SK-N-SH treated with all-trans-retinoic acid at 6 μM for 48 hours (cell line): ENCODE data around the gene ERGIC1.

ENCODE experiments used
- ARNTL ChIP-seq: fragments of 450-650 bp; formaldehyde crosslinking; IDR thresholded peaks from 2 replicates; pipeline ENCODE4 v1.5.0; 2020; ENCODE audit warnings: low read depth, mild to moderate bottlenecking, moderate library complexity, borderline replicate concordance
- BACH2 ChIP-seq: fragments of 250-450 bp; sonication (Bioruptor Pico); IDR thresholded peaks from 2 replicates; pipeline ENCODE4 v1.9.0; 2021; ENCODE audit warnings: mild to moderate bottlenecking, borderline replicate concordance
- CSDC2 ChIP-seq: fragments of 250-450 bp; sonication (Bioruptor Pico); IDR thresholded peaks from 2 replicates; pipeline ENCODE4 v1.5.0; 2020; ENCODE audit warnings: mild to moderate bottlenecking, moderate library complexity
- ISL1 ChIP-seq: fragments of 250-450 bp; sonication (Bioruptor Pico); IDR thresholded peaks from 2 replicates; pipeline ENCODE4 v2.1.2; 2022; ENCODE audit warnings: mild to moderate bottlenecking, moderate library complexity
- RARB ChIP-seq: fragments of 250-450 bp; sonication (Bioruptor Pico); IDR thresholded peaks from 2 replicates; pipeline ENCODE4 v1.8.0; 2021; ENCODE audit warnings: mild to moderate bottlenecking, moderate library complexity
- SNAI2 ChIP-seq: fragments of 250-450 bp; sonication (Bioruptor Pico); IDR thresholded peaks from 2 replicates; pipeline ENCODE4 v1.5.0; 2020; ENCODE audit warnings: mild to moderate bottlenecking, moderate library complexity
- TOX ChIP-seq: fragments of 250-450 bp; sonication (Bioruptor Pico); IDR thresholded peaks from 2 replicates; pipeline ENCODE4 v1.8.0; 2021; ENCODE audit warnings: mild to moderate bottlenecking, moderate library complexity, borderline replicate concordance
- ZC3H10 ChIP-seq: fragments of 250-450 bp; sonication (Bioruptor Pico); IDR thresholded peaks from 2 replicates; pipeline ENCODE4 v1.5.1; 2021; ENCODE audit warnings: mild to moderate bottlenecking, moderate library complexity
- ZNF565 ChIP-seq: fragments of 450-650 bp; formaldehyde crosslinking; conservative IDR thresholded peaks from 2 replicates; pipeline ENCODE4 v1.5.0; 2020; ENCODE audit warnings: low read depth, mild to moderate bottlenecking, moderate library complexity
- TF ChIP-seq, protein P1 (sequence below): fragments of 250-450 bp; sonication (Bioruptor Pico); IDR thresholded peaks from 2 replicates; pipeline ENCODE4 v1.8.0; 2020; ENCODE audit warnings: mild to moderate bottlenecking, moderate library complexity, borderline replicate concordance
- TF ChIP-seq, protein P2 (sequence below): fragments of 250-450 bp; sonication (Bioruptor Pico); IDR thresholded peaks from 2 replicates; pipeline ENCODE4 v1.5.1; 2020; ENCODE audit warnings: low read depth, mild to moderate bottlenecking, moderate library complexity

DNA sequence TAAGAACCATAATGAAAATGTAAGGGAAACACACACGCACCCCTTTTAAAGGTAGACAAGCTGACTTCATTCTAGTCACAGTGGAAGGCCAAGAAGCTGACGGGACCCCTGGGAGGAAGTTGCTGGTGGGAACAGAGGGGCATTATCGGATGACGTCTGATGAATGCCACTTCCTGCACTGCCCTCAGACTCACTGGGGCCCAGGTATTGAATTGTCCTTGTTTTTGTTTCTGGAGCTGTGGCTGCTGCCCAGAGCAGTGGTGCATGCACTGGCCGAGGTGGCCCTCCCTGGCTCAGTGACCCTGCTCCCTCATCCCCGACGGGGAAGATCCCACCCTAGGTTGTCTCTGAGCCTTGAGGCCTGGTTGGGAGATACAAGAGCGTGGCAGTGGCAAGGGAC, 109.9 kb downstream of the ERGIC1 start:
- no peak for TF ChIP-seq CSDC2 (CRISPR knock-in tag)
- TF ChIP-seq ISL1 (CRISPR knock-in tag) = no peak
- TF ChIP-seq BACH2 (CRISPR knock-in tag) = no peak
- no peak for TF ChIP-seq ZC3H10 (CRISPR knock-in tag)
- no peak for TF ChIP-seq SNAI2 (CRISPR knock-in tag)
- no peak for TF ChIP-seq RARB (CRISPR knock-in tag)
- TF ChIP-seq ARNTL (CRISPR knock-in tag) = no peak
- TF ChIP-seq, protein P1, sequence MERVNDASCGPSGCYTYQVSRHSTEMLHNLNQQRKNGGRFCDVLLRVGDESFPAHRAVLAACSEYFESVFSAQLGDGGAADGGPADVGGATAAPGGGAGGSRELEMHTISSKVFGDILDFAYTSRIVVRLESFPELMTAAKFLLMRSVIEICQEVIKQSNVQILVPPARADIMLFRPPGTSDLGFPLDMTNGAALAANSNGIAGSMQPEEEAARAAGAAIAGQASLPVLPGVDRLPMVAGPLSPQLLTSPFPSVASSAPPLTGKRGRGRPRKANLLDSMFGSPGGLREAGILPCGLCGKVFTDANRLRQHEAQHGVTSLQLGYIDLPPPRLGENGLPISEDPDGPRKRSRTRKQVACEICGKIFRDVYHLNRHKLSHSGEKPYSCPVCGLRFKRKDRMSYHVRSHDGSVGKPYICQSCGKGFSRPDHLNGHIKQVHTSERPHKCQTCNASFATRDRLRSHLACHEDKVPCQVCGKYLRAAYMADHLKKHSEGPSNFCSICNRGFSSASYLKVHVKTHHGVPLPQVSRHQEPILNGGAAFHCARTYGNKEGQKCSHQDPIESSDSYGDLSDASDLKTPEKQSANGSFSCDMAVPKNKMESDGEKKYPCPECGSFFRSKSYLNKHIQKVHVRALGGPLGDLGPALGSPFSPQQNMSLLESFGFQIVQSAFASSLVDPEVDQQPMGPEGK (CRISPR knock-in tag) = no peak
- no peak for TF ChIP-seq TOX (CRISPR knock-in tag)
- TF ChIP-seq, protein P2, sequence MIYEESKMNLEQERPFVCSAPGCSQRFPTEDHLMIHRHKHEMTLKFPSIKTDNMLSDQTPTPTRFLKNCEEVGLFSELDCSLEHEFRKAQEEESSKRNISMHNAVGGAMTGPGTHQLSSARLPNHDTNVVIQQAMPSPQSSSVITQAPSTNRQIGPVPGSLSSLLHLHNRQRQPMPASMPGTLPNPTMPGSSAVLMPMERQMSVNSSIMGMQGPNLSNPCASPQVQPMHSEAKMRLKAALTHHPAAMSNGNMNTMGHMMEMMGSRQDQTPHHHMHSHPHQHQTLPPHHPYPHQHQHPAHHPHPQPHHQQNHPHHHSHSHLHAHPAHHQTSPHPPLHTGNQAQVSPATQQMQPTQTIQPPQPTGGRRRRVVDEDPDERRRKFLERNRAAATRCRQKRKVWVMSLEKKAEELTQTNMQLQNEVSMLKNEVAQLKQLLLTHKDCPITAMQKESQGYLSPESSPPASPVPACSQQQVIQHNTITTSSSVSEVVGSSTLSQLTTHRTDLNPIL = no peak
- no peak for TF ChIP-seq ZNF565 (CRISPR knock-in tag)
